ENCODE measurements around the gene HDAC10. TPM values are rescaled to one million over a fixed set of nuclear protein-coding genes. Genes with fewer than 3 reads are reported as not detected.

Gene HDAC10
- total and polyA plus RNA-seq, 10 of the 15 experiments (the other 5 are each of a cell fraction or from before 2014, with no cell fraction given): 0.26 to 48.6 (median 5.0) TPM

DNA sequence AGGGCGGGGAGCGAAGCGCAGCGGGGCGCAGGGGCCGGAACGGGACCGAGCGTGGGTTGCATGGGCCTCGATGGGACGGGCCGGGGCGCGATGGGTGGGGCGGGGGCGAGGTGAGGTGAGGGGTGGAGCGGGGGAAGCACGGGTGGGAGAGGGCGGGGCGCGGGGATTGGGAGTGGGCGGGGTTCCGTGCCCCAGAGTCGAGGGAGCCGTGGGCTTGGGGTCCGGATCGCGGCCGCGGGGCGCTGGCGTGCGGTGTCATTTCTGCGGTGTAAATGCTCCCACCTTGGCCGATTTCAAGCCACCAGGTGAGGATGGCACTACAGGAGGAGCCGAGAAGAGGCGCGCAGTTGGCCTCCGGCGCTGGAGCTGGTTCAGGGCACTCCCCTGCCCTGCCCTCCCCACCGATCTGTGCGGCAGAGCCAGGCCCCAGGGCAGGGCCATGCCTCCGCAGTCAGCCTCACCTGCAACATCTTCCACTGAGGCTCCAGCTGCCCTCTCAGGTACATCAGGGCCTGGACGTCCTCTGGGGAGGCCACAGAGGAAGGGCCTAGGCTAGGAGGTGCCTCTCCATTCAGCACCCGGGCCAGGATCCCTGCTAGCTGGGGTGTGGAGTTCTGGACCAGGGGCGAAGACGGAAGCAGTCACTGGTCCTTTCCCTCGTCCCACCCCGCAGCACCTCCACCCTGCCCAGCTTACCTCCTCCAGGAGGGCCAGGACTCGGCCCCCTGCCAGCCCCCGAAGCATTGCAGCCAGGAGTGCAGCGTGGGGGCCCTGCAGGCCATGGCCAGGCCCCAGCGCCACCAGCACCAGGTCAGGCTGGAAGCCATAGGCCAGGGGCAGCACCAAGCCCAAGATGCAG is 5.6 kb downstream of the HDAC10 start:
- Histone ChIP-seq H3K4me2 (ENCODE audit: control insufficient read depth, insufficient read depth) (peak overlapping the region; percentile 91), H4K20me1 (ENCODE audit: control insufficient read depth, insufficient read depth) (no peaks in the 10 kb centered on the region; the same call in none of the 2 replicates), H3K27ac (ENCODE audit: control insufficient read depth, insufficient read depth) (peak overlapping the region; percentile 71), H3K79me2 (ENCODE audit: control insufficient read depth, insufficient read depth, low read length) (peaks cover 59% of the 10 kb centered on the region), H3K4me1 (ENCODE audit: control insufficient read depth, insufficient read depth, low read length) (peaks cover 28% of the 10 kb centered on the region), H3K4me3 (peak overlapping the region; percentile 83), H3K27me3 (replicated peaks in 1 of 2; ENCODE audit: control insufficient read depth in 2 of 2, insufficient read depth in 2 of 2, low read length in 1 of 2) (no peaks in the 10 kb centered on the region), H3K9ac (ENCODE audit: control insufficient read depth, insufficient read depth, low read length) (peak overlapping the region; percentile 90), H3K9me3 (replicated peaks; ENCODE audit: control insufficient read depth, insufficient read depth, low read length) (no peaks in the 10 kb centered on the region), H2AFZ (ENCODE audit: control insufficient read depth, low read depth, low read length) (peak overlapping the region; percentile 90), H3K36me3 (ENCODE audit: control insufficient read depth in 2 of 2, insufficient read depth in 2 of 2, low read length in 1 of 2) (peaks cover 6 to 14% of the 10 kb centered on the region in 2 experiments; a peak in 3 of 4 replicates)
- peak; percentile 1 to 40; a peak in 2 of 3 replicates for TF ChIP-seq EGR1 (IDR thresholded peaks at IDR 0.05; ENCODE audit: borderline replicate concordance in 1 of 2, low read depth in 2 of 2, low read length in 2 of 2)
- 0 out of 2 replicates have a peak, but pooled peaks have one; percentile 9 for TF ChIP-seq POLR2AphosphoS5 (IDR thresholded peaks at IDR 0.05; ENCODE audit: low read length)
- TF ChIP-seq NR2F1 (conservative IDR thresholded peaks at IDR 0.05): no peak
- WGBS (ENCODE audit: insufficient coverage, insufficient replicate concordance, low lambda C conversion rate, missing lambda C conversion rate): 12% methylated on average over 33 of the region's 53 CpGs
- ChIA-PET RAD21 (ENCODE audit: unreplicated experiment) (no interaction called here), CTCF (interaction anchor here (1.2 to 1.6 kb wide), 2 partner anchors 8 to 16 kb away, joined by 3 read pairs; no protein-coding TSS in a partner anchor), SMC1A (ENCODE audit: uncharacterized antibody, unreplicated experiment) (no interaction called here), POLR2A (no interaction called here)
- ATAC-seq (peak; percentile 27), FAIRE-seq (no peak), DNase-seq (ENCODE audit: low read depth, low spot score) (no peak)
- intact Hi-C loops (cut with micrococcal nuclease; ENCODE audit: unreplicated experiment): loop anchor here (10.0 kb wide), 1 partner anchor 229 kb away; the partner anchor contains the start of gene SBF1
- in situ Hi-C loops (cut with MboI): no loop called here
- BruUV-seq (replicated peaks): no TSS peak

Data from GM12878 (cell line).